SH-SY5Y (cell line): ENCODE measurements around the gene CDC42BPB.

Experiments used
- GATA2 ChIP-seq: IDR thresholded peaks from 2 replicates; pipeline ENCODE4 v1.6.1; 2011; ENCODE audit warnings: mild to moderate bottlenecking, low read depth, low read length
- GATA3 ChIP-seq: IDR thresholded peaks from 2 replicates; pipeline ENCODE4 v1.6.1; 2011; ENCODE audit warnings: low read depth, mild to moderate bottlenecking, low read length, moderate library complexity

- TF ChIP-seq GATA2 = no peak
- TF ChIP-seq GATA3 = no peak
These were observed 38.1 kb downstream of the CDC42BPB start for GRCh38 chr14:103019236-103019635.
